ENCODE measurements around the gene NCR1.
"Not testable (repeated sequence)": the region's sequence is repeated elsewhere in the genome, so short reads cannot be mapped to it uniquely, and the experiment has no call there.

Gene NCR1, protein sequence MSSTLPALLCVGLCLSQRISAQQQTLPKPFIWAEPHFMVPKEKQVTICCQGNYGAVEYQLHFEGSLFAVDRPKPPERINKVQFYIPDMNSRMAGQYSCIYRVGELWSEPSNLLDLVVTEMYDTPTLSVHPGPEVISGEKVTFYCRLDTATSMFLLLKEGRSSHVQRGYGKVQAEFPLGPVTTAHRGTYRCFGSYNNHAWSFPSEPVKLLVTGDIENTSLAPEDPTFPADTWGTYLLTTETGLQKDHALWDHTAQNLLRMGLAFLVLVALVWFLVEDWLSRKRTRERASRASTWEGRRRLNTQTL

DNA sequence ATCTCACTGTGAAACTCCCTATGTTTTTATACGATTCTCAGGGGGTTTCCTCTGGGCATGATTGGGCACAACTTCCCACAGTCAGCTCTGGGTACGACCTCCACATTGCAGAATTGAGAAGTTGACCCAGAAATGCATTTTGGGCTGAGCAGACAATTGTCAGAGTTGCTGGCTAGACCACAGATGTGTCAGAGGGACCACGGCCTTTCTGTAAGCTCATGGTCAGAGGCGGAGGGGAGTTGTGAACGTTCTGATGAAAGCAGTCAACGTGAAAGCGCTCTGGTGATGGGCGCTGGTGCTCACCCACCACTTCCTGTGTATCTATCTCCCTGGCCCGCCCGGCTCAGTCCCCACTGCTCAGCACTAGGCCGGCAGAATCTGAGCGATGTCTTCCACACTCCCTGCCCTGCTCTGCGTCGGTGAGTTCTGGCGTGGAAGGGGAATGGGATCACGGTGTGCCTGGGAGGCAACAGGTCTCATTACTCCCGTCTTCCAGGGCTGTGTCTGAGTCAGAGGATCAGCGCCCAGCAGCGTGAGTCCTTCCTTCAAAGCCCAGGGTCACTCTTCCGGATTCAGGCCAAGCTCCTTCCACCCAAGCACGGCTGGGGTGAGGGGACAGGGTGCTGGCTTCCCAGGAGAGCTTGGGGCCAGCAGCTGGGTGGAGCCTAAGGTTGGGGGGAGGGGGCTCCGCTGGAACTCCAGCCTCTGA is at the start of gene NCR1:
Gene NCR1, plus strand, starts transcription at position 346 of the 709 bp plus-strand sequence. Its CDS starts 40 bp downstream, at position 386.
- no peak for DNase-seq

- DNase-seq = not testable (repeated sequence)
Measured at GRCh38 chr19:54858476-54858875, 47.5 kb upstream of the NCR1 start.

DNA sequence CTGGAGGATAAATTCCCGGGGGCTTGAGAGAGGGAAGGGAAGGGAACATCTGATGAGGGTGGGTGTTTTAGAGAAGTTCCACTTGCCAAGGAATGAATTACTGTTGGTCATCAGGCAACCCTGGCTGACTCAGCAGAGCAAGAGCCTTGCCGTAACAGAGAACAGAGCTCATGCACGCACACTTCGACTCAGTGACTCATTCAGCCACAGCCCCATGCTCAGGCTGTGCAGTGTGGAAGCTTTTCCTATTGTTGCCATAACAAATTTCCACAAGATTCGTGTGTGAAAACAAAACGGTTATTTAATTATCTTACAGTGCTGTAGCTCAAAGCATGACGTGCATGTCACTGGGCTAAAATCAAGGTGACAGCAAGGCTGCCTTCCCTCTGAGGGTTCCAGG is 46.5 kb upstream of the NCR1 start:
- not testable (repeated sequence) for DNase-seq

DNA sequence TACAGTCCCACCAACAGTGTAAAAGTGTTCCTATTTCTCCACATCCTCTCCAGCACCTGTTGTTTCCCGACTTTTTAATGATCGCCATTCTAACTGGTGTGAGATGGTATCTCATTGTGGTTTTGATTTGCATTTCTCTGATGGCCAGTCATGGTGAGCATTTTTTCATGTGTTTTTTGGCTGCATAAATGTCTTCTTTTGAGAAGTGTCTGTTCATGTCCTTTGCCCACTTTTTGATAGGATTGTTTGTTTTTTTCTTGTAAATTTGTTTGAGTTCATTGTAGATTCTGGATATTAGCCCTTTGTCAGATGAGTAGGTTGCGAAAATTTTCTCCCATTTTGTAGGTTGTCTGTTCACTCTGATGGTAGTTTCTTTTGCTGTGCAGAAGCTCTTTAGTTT is 42.5 kb upstream of the NCR1 start:
- not testable (repeated sequence) for DNase-seq

DNA sequence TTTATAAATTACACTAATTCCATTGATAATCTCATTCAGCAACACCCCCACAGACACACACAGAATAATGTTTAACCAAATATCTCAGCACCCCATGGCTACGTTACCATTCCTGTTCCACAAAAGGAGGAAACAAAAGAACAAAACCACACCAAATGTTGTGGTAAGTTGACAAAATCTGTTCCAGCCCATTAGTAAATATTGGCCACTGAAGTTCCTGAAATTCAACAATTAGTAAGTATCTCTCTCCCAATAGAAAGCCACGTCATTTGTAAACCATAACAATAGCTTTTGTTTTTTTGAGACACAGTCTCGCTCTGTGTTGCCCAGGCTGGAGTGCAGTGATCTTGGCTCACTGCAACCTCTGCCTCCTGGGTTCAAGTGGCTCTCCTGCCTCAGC is 34.3 kb upstream of the NCR1 start:
- DNase-seq = no peak

GRCh38 chr19:54873990-54874389 is 32.0 kb upstream of the NCR1 start, which contains the start of gene FCAR:
Gene FCAR (plus strand): TSS chr19:54874235. CDS start chr19:54874290, 55 bp downstream.
- no peak for DNase-seq

GRCh38 chr19:54875506-54875905 is 30.4 kb upstream of the NCR1 start:
- DNase-seq = no peak

GRCh38 chr19:54877471-54877870 is 28.5 kb upstream of the NCR1 start:
- DNase-seq = no peak

DNA sequence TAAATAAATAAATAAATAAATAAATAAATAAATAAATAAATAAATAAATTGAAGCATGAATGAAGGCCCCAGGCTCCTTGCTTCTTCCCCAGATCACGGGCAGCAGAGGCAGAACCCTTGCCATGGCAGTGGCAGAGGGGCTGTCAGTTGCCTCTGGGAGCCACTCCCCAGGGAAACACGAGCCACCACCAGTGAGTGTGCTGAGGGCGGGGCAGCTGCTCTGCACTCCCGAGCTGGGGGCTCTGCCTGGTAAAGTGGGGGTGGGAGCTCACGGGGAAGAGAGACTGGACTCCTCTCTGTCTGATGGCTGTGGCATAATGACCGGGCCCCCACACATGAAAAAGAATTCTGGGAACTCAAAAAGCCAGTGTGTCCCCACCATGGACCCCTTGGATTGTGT is 24.1 kb upstream of the NCR1 start:
- no peak for DNase-seq

DNA sequence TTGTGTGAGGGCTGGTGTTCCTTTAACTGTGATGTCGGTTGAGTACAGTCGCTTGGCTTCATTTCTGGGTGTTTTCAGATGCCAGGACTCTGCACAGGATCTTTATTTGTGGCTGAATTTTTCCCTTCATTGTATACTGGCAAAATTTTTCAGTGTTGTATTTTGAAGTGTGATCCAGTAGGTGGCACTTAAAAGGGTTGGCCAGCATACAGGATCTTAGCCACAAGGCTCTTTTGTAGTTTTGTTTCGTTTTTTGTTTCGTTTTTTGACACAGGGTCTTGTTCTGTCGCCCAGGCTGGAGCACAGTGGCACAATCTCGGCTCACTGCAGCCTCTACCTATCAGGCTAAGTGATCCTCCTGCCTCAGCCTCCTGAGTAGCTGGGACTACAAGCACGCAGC is 23.2 kb upstream of the NCR1 start:
- DNase-seq = no peak

- DNase-seq = no peak
Measured at GRCh38 chr19:54883228-54883627, 22.7 kb upstream of the NCR1 start.

- DNase-seq = no peak
Measured at GRCh38 chr19:54888239-54888638, 17.7 kb upstream of the NCR1 start.

DNA sequence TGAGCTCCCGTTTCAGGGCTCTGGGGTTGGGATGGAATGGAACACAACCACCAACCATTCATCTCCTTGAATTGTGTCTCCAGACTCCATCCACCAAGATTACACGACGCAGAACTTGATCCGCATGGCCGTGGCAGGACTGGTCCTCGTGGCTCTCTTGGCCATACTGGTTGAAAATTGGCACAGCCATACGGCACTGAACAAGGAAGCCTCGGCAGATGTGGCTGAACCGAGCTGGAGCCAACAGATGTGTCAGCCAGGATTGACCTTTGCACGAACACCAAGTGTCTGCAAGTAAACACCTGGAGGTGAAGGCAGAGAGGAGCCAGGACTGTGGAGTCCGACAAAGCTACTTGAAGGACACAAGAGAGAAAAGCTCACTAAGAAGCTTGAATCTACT is 16.4 kb upstream of the NCR1 start:
- no peak for DNase-seq

DNA sequence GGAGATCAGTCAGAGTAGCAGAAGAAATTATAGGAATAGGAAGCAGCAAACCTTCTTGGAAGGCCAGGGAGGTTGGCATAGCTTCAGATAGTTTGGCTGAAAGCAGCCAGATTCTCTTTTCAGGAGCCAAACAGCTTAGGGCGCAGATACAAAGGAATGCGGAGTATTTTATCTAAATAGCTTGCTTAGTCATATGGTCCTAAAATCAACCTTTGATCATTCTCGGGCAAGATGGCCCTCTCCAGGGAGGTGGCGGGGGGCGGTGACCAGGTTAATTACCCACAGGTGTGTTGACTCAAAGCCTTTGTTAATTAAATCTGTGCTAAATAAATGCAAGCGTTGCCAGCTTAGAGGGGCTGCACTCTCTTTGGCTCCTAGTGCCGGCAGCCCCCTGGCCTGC is 12.5 kb upstream of the NCR1 start:
- DNase-seq = no peak

GRCh38 chr19:54894106-54894505 is 11.8 kb upstream of the NCR1 start:
- DNase-seq = not testable (repeated sequence)

DNA sequence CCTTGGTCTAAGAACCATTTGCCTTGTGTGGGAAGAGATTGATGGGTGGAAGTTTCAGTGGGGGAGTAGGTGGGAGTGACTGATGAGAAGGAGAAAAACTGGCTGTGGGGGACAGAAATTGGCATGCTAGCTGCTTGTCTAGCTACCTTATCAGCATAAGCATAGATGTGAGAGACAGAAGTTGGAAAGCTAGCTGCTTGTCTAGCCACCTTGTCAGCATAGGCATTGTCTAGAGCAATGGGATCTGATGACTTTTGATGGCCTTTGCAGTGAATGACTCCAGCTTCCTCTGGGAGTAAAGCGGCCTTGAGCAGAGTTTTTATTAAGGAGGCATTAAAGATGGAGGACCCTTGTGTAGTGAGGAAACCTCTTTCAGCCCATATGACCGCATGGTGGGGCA is 9.9 kb upstream of the NCR1 start:
- DNase-seq = no peak

DNA sequence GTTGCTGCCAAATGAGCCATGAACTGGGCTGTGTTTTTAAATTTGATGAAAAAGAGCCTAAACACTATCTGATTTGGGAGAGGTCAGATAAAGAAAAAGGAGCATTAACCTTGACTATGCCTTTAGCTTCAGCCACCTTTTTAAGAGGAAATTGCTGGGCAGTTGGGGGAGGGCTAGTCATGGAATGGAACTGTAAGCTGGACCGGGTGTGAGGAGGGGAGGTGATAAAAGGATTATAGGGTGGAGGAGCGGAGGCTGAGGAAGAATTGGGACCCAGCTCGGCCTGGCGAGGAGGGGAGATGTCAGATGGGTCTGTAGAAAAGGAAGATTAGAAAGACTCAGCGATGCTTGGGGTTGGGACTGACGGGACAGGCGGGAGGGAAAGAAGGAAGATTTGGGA is 7.3 kb upstream of the NCR1 start:
- DNase-seq = not testable (repeated sequence)

DNA sequence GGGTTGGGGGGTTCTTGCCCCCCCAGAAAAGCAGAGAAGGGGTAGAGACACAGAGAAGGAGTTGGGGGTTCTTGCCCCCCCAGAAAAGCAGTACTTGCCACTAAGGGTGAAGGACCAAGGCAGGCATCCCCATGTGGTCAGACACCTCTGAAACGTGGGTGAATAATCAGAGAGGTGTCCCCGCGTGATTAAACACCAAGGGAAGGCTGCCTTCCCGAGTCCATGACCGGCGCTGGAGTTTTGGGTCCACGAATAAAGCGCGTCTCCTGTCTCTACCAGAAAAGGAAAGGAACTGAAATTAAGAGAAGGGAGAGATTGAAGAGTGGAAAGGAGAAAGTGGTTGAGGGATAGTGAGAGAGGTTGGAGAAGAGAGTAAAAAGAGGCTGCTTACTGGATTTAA is 6.3 kb upstream of the NCR1 start:
- DNase-seq = not testable (repeated sequence)

DNA sequence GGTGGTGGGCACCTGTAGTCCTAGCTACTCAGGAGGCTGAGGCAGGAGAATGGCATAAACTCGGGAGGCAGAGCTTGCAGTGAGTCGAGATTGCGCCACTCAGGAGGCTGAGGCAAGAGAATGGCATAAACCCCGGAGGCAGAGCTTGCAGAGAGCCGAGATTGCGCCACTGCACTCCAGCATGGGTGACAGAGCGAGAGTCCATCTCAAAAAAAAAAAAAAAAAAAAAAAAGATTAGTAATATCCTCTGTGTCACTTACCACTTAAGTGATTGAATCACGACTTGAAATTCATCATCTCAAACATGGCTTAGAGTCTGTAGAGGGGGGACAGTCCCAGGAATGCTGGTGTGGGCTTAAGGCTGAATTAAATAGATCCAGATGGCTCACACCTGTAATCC is 4.8 kb upstream of the NCR1 start:
- DNase-seq = not testable (repeated sequence)

- DNase-seq = no peak
Measured at GRCh38 chr19:54902061-54902460, 3.9 kb upstream of the NCR1 start.

GRCh38 chr19:54903303-54903702 is 2.6 kb upstream of the NCR1 start:
- DNase-seq = no peak

GRCh38 chr19:54904261-54904660 is 1.7 kb upstream of the NCR1 start:
- DNase-seq = not testable (repeated sequence)

- no peak for DNase-seq
Measured at GRCh38 chr19:54905421-54905802, 536 bp upstream of the NCR1 start.

DNA sequence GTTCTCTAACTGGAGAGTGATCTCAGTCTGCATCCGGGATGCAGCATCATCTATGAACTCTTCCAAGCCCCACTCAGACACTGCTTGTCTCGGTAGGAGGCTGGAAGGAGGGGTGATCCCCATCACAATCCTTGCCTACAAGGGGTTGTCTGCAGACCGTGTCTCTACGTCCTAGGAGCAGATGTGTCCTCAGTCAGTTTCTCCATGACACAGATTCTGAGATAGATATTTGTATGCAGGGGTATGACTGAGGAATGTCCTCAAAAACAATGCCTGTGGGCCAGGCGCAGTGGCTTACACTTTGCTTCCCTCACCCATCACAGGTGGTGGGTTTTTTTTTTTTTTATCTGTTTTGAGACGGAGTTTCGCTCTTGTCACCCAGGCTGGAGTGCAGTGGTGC is 871 bp downstream of the NCR1 start:
- no peak for DNase-seq

- DNase-seq = not testable (repeated sequence)
Measured at GRCh38 chr19:54907899-54908298, 2.0 kb downstream of the NCR1 start.

Measured in DMS53 (cell line).